ENCODE results near the gene TAMALIN.
A peak's percentile ranks its signal among the peaks of the same experiment; 100 is the strongest.
"Not testable (repeated sequence)": the region's sequence is repeated elsewhere in the genome, so short reads cannot be mapped to it uniquely, and the experiment has no call there.

The TAMALIN gene

DNA sequence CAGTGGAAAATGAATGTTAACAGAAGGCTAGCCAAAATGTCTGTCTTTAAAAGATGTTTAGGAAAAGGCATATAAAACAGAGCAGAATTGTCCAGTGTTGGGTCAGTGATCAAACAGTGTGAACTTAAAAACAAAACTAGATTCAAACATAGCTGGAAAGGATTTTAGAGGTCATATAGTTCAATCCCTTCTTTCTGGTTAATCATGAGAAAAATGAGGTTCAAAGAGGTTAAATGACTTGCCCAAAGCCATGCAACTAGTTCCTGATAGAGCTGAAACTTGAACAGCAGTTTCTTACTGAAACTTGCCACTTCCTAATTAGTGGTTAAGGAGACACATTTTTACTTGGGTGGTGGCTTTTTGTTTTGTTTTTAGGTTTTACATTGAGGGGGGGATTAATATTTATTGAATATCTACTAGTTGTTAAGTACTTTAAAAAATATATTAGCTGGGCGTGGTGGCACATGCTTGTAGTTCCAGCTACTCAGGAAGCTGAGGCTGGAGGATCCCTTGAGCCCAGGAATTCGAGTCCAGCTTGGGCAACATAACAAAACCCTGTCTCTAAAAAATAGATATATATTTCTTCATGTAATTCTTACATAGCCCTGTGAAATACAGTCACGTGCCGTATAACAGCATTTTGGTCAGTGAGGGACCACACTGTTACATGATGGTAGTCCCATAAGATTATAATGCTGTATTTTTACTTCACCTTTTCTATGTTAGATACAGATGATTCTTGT is 34.9 kb upstream of the TAMALIN start:
- Histone ChIP-seq H3K4me1 (ENCODE audit: control insufficient read depth, insufficient read depth, low read length) (no peaks in the 10 kb centered on the region; the same call in none of the 2 replicates), H3K36me3 (ENCODE audit: control insufficient read depth, insufficient read depth, low read length) (no peaks in the 10 kb centered on the region; the same call in none of the 2 replicates), H3K27me3 (ENCODE audit: control insufficient read depth, insufficient read depth, low read length) (no peaks in the 10 kb centered on the region), H3K4me3 (ENCODE audit: low read length) (no peak overlapping the region), H3K27ac (ENCODE audit: low read length) (no peak overlapping the region), H3K9me3 (ENCODE audit: control insufficient read depth, insufficient read depth, low read length) (no peaks in the 10 kb centered on the region)
- WGBS (ENCODE audit: insufficient coverage, insufficient read length): no CpG with 5 or more reads among the region's 4 CpGs
- no peak for DNase-seq (ENCODE audit: low read depth, low spot score)

DNA sequence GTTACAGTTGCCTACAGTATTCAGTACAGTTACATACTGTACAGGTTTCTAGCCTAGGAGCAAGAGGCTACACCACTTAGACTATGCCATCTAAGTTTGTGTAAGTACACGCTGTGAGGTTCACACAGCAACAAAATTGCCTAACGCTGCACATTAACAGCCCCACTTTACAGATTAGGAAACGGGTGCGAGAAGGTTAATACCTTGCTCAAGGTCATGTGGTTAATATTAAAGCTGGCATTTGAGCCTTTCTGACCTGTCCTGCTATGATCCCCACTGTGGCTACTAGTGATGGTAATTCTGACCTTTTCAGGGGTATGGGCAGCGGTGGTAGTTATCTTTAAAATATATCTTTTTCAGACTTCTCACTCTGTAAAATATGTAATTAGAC is 34.3 kb upstream of the TAMALIN start:
- Histone ChIP-seq H3K4me1 (ENCODE audit: control insufficient read depth, insufficient read depth, low read length) (no peaks in the 10 kb centered on the region; the same call in none of the 2 replicates), H3K9me3 (ENCODE audit: control insufficient read depth, insufficient read depth, low read length) (no peaks in the 10 kb centered on the region), H3K27me3 (ENCODE audit: control insufficient read depth, insufficient read depth, low read length) (no peaks in the 10 kb centered on the region), H3K4me3 (ENCODE audit: low read length) (no peak overlapping the region), H3K36me3 (ENCODE audit: control insufficient read depth, insufficient read depth, low read length) (no peaks in the 10 kb centered on the region; the same call in none of the 2 replicates), H3K27ac (ENCODE audit: low read length) (no peak overlapping the region)
- no CpG with 5 or more reads among the region's 5 CpGs for WGBS (ENCODE audit: insufficient coverage, insufficient read length)
- DNase-seq (ENCODE audit: low read depth, low spot score): no peak

DNA sequence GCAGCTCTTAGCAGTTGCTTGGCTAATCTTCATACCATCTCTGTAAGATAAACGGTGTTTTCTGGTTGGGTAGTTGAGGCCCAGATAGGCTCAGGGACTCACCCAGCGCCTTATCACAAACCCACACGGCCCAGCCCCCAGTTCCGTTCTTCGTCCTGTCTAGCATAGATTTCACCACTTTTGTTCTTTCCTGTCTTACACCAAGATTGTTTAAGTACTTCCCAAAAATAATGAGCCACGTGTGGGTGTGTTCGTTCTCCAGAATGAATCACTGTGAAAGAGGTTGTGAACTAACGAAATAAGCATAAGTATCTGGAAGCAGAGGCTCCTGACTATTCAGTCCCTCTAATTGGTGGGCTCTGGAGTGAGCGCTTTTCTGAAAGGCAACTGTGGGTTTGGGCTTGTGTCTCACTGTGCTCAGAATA is 33.9 kb upstream of the TAMALIN start:
- Histone ChIP-seq H3K4me1 (ENCODE audit: control insufficient read depth, insufficient read depth, low read length) (no peaks in the 10 kb centered on the region; the same call in none of the 2 replicates), H3K27me3 (ENCODE audit: control insufficient read depth, insufficient read depth, low read length) (no peaks in the 10 kb centered on the region), H3K36me3 (ENCODE audit: control insufficient read depth, insufficient read depth, low read length) (no peaks in the 10 kb centered on the region; the same call in none of the 2 replicates), H3K27ac (ENCODE audit: low read length) (no peak overlapping the region), H3K9me3 (ENCODE audit: control insufficient read depth, insufficient read depth, low read length) (no peaks in the 10 kb centered on the region), H3K4me3 (ENCODE audit: low read length) (no peak overlapping the region)
- no CpG with 5 or more reads among the region's 9 CpGs for WGBS (ENCODE audit: insufficient coverage, insufficient read length)
- no peak for DNase-seq (ENCODE audit: low read depth, low spot score)

DNA sequence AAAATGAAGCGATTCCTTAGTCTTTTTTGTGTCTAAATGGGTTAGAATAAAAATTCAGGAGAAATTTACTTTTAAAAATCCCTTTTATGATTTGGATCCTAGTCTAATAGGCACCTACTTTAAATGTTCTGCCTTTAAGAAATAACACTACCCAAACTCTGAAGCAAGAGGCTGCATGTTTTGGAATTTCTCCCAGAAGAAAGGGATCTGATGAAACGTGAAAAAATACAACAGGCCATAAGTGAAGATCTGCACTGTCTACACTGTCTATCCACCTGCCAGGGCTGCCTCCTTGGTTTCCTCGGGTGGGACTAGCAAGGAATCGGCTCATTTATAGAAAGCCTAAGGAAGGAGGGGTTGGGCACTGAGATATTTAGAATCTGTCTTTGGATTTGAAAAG is 33.2 kb upstream of the TAMALIN start:
- Histone ChIP-seq H3K4me1 (ENCODE audit: control insufficient read depth, insufficient read depth, low read length) (no peaks in the 10 kb centered on the region; the same call in none of the 2 replicates), H3K9me3 (ENCODE audit: control insufficient read depth, insufficient read depth, low read length) (no peaks in the 10 kb centered on the region), H3K27ac (ENCODE audit: low read length) (no peak overlapping the region), H3K4me3 (ENCODE audit: low read length) (no peak overlapping the region), H3K27me3 (ENCODE audit: control insufficient read depth, insufficient read depth, low read length) (no peaks in the 10 kb centered on the region), H3K36me3 (ENCODE audit: control insufficient read depth, insufficient read depth, low read length) (no peaks in the 10 kb centered on the region; the same call in none of the 2 replicates)
- DNase-seq (ENCODE audit: low read depth, low spot score): no peak
- WGBS (ENCODE audit: insufficient coverage, insufficient read length): no CpG with 5 or more reads among the region's 4 CpGs

DNA sequence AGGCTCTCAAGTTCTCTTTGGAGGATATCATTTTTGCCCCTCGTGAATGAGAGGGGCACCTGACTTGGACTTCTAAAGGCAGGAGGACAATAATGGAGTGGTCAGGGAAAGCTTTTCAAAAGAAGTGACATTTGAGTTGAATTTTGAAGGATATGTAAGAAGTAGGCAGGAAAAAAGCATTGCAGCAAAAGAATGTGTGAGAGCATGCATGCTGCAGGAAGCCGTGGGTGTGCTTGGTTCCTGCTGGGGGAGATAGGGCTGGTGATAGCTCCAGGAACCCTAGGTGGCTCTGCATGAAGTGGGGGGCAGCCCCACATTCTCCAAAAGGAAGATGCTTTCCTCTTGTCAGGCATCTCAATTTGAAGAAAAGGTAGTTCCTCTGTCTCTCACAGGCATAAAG is 32.1 kb upstream of the TAMALIN start:
- Histone ChIP-seq H3K27ac (ENCODE audit: low read length) (no peak overlapping the region), H3K36me3 (ENCODE audit: control insufficient read depth, insufficient read depth, low read length) (no peaks in the 10 kb centered on the region; the same call in none of the 2 replicates), H3K4me3 (ENCODE audit: low read length) (no peak overlapping the region), H3K4me1 (ENCODE audit: control insufficient read depth, insufficient read depth, low read length) (no peaks in the 10 kb centered on the region; the same call in none of the 2 replicates), H3K9me3 (ENCODE audit: control insufficient read depth, insufficient read depth, low read length) (no peaks in the 10 kb centered on the region), H3K27me3 (ENCODE audit: control insufficient read depth, insufficient read depth, low read length) (no peaks in the 10 kb centered on the region)
- DNase-seq (ENCODE audit: low read depth, low spot score): no peak
- no CpG with 5 or more reads among the region's 2 CpGs for WGBS (ENCODE audit: insufficient coverage, insufficient read length)

DNA sequence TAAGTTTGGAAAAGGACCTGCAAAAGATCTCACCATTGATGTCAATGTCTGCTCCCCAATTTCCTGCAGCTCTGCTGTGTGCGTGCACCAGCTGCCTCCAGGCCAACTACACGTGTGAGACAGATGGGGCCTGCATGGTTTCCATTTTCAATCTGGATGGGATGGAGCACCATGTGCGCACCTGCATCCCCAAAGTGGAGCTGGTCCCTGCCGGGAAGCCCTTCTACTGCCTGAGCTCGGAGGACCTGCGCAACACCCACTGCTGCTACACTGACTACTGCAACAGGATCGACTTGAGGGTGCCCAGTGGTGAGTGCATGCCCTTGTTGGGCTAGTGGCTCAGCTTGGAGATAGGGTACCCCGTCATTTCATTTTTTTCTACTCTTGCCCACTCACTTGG is 31.6 kb upstream of the TAMALIN start:
- Histone ChIP-seq H3K4me3 (ENCODE audit: low read length) (no peak overlapping the region), H3K27me3 (ENCODE audit: control insufficient read depth, insufficient read depth, low read length) (no peaks in the 10 kb centered on the region), H3K4me1 (ENCODE audit: control insufficient read depth, insufficient read depth, low read length) (no peaks in the 10 kb centered on the region; the same call in none of the 2 replicates), H3K36me3 (ENCODE audit: control insufficient read depth, insufficient read depth, low read length) (no peaks in the 10 kb centered on the region; the same call in none of the 2 replicates), H3K27ac (ENCODE audit: low read length) (no peak overlapping the region), H3K9me3 (ENCODE audit: control insufficient read depth, insufficient read depth, low read length) (no peaks in the 10 kb centered on the region)
- WGBS (ENCODE audit: insufficient coverage, insufficient read length): no CpG with 5 or more reads among the region's 8 CpGs
- DNase-seq (ENCODE audit: low read depth, low spot score): no peak

DNA sequence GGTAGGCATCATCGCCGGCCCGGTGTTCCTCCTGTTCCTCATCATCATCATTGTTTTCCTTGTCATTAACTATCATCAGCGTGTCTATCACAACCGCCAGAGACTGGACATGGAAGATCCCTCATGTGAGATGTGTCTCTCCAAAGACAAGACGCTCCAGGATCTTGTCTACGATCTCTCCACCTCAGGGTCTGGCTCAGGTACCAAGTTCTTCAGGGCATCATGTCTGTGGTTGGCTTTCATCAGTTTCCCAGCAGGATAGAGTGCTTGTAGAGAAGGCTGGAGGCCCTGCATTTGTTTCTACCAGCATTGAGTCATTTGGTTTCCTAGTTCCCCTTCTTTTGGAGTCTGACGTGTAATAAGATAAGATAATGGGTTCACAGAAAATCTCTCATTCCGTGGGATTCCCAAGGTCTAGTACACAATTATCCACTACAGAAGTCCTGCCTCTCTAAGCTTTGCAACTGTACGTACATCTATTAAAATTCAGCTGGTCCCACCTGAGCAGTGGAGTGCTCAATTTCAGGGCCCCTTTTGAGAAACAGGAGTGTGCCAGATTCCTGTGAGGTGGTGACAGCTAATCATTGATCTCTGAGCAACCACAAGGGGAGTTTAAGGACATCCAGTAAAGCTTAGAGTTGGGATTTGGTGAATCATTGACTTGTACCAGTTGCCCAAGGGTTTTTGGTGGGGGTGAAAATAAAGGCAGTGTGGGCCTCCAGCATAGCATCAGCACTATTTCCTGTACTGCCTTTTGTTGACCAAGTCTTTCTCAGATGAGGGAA is 30.2 kb upstream of the TAMALIN start:
- Histone ChIP-seq H3K27me3 (ENCODE audit: control insufficient read depth, insufficient read depth, low read length) (no peaks in the 10 kb centered on the region), H3K36me3 (ENCODE audit: control insufficient read depth, insufficient read depth, low read length) (no peaks in the 10 kb centered on the region; the same call in none of the 2 replicates), H3K27ac (ENCODE audit: low read length) (no peak overlapping the region), H3K4me3 (ENCODE audit: low read length) (no peak overlapping the region), H3K9me3 (ENCODE audit: control insufficient read depth, insufficient read depth, low read length) (no peaks in the 10 kb centered on the region), H3K4me1 (ENCODE audit: control insufficient read depth, insufficient read depth, low read length) (no peaks in the 10 kb centered on the region; the same call in 1 of the 2 replicates)
- no CpG with 5 or more reads among the region's 10 CpGs for WGBS (ENCODE audit: insufficient coverage, insufficient read length)
- no peak for DNase-seq (ENCODE audit: low read depth, low spot score)

DNA sequence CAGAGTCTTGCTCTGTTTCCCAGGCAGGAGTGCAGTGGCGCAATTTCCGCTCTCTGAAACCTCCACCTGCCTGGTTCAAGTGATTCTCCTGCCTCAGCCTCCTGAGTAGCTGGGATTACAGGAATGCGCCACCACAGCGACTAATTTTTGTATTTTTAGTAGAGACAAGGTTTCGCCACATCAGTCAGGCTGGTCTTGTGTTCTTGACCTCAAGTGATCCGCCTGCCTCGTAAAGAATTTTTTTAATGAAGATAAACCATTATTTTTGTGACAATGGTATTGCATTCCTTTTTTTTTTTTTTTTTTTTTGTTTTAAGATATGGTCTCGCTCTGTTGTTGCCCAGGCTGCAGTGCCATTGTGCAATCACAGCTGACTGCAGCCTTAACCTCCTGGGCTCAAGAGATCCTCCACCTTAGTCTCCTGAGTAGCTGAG is 29.4 kb upstream of the TAMALIN start:
- peaks cover 2% of the 10 kb centered on the region for H3K36me3 ChIP-seq (ENCODE audit: control insufficient read depth, insufficient read depth, low read length)
- no peaks in the 10 kb centered on the region for H3K9me3 ChIP-seq (ENCODE audit: control insufficient read depth, insufficient read depth, low read length)
- H3K27ac ChIP-seq (ENCODE audit: low read length): no peak overlapping the region
- no peaks in the 10 kb centered on the region for H3K27me3 ChIP-seq (ENCODE audit: control insufficient read depth, insufficient read depth, low read length)
- H3K4me3 ChIP-seq (ENCODE audit: low read length): no peak overlapping the region
- DNase-seq (ENCODE audit: low read depth, low spot score): no peak
- no CpG with 5 or more reads among the region's 8 CpGs for WGBS (ENCODE audit: insufficient coverage, insufficient read length)
- H3K4me1 ChIP-seq (ENCODE audit: control insufficient read depth, insufficient read depth, low read length): no peaks in the 10 kb centered on the region; the same call in 1 of the 2 replicates

DNA sequence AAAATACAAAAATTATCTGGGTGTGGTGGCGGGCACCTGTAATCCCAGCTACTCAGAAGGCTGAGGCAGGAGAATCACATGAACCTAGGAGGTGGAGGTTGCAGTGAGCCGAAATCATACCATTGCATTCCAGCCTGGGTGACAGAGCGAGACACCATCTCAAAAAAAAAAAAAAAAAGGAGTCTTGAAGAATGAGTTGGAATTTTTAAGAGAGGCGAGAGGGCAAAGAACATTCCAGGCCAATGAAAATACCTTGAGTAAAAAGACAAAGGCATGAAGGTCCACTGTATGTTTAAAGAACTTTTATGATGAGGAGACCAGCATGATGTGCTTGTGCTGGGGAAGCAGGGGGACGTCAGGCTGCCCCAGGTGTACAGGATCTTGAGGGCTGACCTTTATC is 27.4 kb upstream of the TAMALIN start:
- not testable (repeated sequence) for H3K36me3 ChIP-seq (ENCODE audit: control insufficient read depth, insufficient read depth, low read length); H3K27ac ChIP-seq (ENCODE audit: low read length); H3K4me3 ChIP-seq (ENCODE audit: low read length); H3K4me1 ChIP-seq (ENCODE audit: control insufficient read depth, insufficient read depth, low read length); DNase-seq (ENCODE audit: low read depth, low spot score); H3K27me3 ChIP-seq (ENCODE audit: control insufficient read depth, insufficient read depth, low read length); H3K9me3 ChIP-seq (ENCODE audit: control insufficient read depth, insufficient read depth, low read length)
- WGBS (ENCODE audit: insufficient coverage, insufficient read length): no CpG with 5 or more reads among the region's 5 CpGs

DNA sequence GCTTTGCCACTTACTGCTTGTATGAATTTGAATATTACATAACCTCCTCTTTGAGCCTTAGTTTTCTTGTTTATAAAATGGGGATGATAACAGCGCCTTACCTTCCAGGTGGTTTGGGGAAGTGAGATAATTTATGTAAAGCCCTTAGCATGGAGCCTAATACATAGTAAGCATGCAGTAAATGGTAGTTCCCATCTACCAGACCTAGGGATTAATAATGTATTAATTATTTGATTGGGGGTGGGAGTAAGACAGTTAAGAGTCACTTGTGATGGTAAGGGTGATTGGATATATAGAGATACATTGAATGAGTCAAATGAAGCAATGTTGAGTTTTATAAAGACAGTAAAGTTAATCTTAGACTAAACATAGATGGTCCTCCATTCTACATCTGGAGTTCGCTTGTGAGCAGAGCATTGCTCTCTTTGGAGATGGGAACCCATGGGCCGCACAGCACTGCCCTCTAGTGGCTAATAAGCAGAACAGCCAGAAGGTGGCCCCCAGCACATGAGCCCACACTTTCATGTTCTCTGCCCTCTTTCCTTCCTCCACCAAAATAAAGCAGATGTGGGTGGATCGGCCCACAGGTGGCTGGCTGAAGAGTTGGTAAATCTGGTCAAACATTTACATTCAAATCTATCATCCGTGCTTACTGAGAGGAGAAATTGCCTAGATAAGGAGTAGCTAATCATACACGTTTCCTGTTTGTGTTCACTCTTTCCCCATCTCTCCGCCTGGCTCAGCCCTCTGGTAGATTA is 26.5 kb upstream of the TAMALIN start:
- Histone ChIP-seq H3K4me3 (ENCODE audit: low read length) (no peak overlapping the region), H3K27ac (ENCODE audit: low read length) (no peak overlapping the region), H3K9me3 (ENCODE audit: control insufficient read depth, insufficient read depth, low read length) (no peaks in the 10 kb centered on the region), H3K27me3 (ENCODE audit: control insufficient read depth, insufficient read depth, low read length) (no peaks in the 10 kb centered on the region), H3K36me3 (ENCODE audit: control insufficient read depth, insufficient read depth, low read length) (peaks cover 4% of the 10 kb centered on the region), H3K4me1 (ENCODE audit: control insufficient read depth, insufficient read depth, low read length) (no peaks in the 10 kb centered on the region; the same call in 1 of the 2 replicates)
- no CpG with 5 or more reads among the region's 7 CpGs for WGBS (ENCODE audit: insufficient coverage, insufficient read length)
- peak; percentile 27 for DNase-seq (ENCODE audit: low read depth, low spot score)
